Measurements from ENCODE around the gene TMEM245. TPM values are rescaled to one million over a fixed set of nuclear protein-coding genes. Genes with fewer than 3 reads are reported as not detected.
A peak's percentile ranks its signal among the peaks of the same experiment; 100 is the strongest.

TMEM245 gene
- total and polyA plus RNA-seq, 2 of the 13 experiments (the other 11 are each of a cell fraction or from before 2014, with no cell fraction given): 53.5 to 55.4 TPM

DNA sequence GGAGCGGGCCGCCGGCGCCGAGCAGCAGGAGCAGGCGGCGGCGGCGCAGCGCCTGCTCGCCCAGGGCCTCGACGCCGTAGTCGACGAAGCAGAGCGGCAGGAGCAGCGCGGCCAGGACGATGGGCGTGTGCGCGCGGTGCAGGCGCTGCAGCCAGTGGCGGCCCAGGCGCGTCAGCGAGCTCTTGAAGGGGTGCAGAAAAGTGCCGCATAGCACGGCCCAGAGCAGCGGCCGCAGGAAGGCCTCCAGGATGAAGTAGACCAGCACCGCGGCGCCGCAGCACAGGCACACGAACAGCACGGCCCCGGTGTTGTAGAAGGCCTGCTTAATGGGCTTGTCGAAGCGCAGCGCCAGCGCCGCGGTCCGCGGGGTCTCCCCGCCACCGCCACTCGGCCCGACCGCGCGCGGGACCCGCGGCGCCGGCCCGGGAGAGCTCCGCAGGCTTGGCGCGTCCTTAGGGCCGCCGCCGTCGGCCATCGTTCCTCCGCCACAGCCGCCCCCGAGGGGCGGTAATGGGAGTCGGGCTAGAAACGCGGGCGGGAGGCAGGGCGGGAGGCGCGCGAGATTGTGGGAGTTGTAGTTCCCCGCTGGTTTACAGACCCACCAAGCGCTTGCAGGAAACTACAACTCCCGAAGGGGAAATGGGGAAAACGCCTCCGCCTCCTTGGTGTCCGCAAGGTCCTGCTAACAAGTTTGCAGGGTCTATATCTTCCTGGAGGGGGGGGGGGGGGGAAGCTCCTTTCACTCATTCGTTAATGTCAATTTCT is at the start of gene TMEM245 (continued):
- TF ChIP-seq ZNF10 (CRISPR knock-in tag; IDR thresholded peaks at IDR 0.05; ENCODE audit: borderline replicate concordance, low read depth): no peak
- no peak for TF ChIP-seq GTF3A (CRISPR knock-in tag; conservative IDR thresholded peaks at IDR 0.05)
- TF ChIP-seq HOXA7 (CRISPR knock-in tag; IDR thresholded peaks at IDR 0.05): no peak
- TF ChIP-seq HNRNPLL (IDR thresholded peaks at IDR 0.05; ENCODE audit: low read depth, low read length, poor library complexity, severe bottlenecking): peak; percentile 58
- TF ChIP-seq, protein P1, sequence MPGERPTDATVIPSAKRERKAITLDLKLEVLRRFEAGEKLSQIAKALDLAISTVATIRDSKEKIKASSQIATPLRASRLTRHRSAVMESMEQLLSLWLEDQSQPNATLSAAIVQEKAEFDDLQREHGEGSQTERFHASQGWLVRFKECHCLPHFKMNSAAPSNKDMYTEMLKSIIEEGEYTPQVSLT (CRISPR knock-in tag; IDR thresholded peaks at IDR 0.05; ENCODE audit: borderline replicate concordance, low read depth): no peak
- no peak for TF ChIP-seq PRPF4 (IDR thresholded peaks at IDR 0.05; ENCODE audit: low read depth, low read length, poor library complexity, severe bottlenecking)
- no peak for TF ChIP-seq ZNF83 (CRISPR knock-in tag; IDR thresholded peaks at IDR 0.05; ENCODE audit: borderline replicate concordance)
- no peak for TF ChIP-seq NR2F1 (CRISPR knock-in tag; IDR thresholded peaks at IDR 0.05)
- TF ChIP-seq, protein P2, sequence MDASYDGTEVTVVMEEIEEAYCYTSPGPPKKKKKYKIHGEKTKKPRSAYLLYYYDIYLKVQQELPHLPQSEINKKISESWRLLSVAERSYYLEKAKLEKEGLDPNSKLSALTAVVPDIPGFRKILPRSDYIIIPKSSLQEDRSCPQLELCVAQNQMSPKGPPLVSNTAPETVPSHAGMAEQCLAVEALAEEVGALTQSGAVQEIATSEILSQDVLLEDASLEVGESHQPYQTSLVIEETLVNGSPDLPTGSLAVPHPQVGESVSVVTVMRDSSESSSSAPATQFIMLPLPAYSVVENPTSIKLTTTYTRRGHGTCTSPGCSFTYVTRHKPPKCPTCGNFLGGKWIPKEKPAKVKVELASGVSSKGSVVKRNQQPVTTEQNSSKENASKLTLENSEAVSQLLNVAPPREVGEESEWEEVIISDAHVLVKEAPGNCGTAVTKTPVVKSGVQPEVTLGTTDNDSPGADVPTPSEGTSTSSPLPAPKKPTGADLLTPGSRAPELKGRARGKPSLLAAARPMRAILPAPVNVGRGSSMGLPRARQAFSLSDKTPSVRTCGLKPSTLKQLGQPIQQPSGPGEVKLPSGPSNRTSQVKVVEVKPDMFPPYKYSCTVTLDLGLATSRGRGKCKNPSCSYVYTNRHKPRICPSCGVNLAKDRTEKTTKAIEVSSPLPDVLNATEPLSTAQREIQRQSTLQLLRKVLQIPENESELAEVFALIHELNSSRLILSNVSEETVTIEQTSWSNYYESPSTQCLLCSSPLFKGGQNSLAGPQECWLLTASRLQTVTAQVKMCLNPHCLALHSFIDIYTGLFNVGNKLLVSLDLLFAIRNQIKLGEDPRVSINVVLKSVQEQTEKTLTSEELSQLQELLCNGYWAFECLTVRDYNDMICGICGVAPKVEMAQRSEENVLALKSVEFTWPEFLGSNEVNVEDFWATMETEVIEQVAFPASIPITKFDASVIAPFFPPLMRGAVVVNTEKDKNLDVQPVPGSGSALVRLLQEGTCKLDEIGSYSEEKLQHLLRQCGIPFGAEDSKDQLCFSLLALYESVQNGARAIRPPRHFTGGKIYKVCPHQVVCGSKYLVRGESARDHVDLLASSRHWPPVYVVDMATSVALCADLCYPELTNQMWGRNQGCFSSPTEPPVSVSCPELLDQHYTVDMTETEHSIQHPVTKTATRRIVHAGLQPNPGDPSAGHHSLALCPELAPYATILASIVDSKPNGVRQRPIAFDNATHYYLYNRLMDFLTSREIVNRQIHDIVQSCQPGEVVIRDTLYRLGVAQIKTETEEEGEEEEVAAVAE (CRISPR knock-in tag; IDR thresholded peaks at IDR 0.05; ENCODE audit: borderline replicate concordance): peak; percentile 69; the same call in 1 of the 2 replicates
- no peak for TF ChIP-seq KLF9 (CRISPR knock-in tag; IDR thresholded peaks at IDR 0.05; ENCODE audit: low read depth)
- peak; percentile 37; the same call in 1 of the 2 replicates for TF ChIP-seq NFIC (IDR thresholded peaks at IDR 0.05; ENCODE audit: low read length)
- no peak for TF ChIP-seq PHF21A (CRISPR knock-in tag; IDR thresholded peaks at IDR 0.05)
- TF ChIP-seq ZNF766 (CRISPR knock-in tag; IDR thresholded peaks at IDR 0.05; ENCODE audit: borderline replicate concordance): 0 out of 2 replicates have a peak, but pooled peaks have one; percentile 65
- no peak for TF ChIP-seq ZNF557 (CRISPR knock-in tag; IDR thresholded peaks at IDR 0.05)
- TF ChIP-seq FOXM1 (CRISPR knock-in tag; IDR thresholded peaks at IDR 0.05): no peak
- no peak for TF ChIP-seq ZBTB3 (CRISPR knock-in tag; IDR thresholded peaks at IDR 0.05; ENCODE audit: borderline replicate concordance, low read depth)
- TF ChIP-seq ZNF432 (CRISPR knock-in tag; IDR thresholded peaks at IDR 0.05; ENCODE audit: borderline replicate concordance): no peak
- no peak for TF ChIP-seq TGIF2 (CRISPR knock-in tag; IDR thresholded peaks at IDR 0.05)
- no peak for TF ChIP-seq ZNF562 (CRISPR knock-in tag; IDR thresholded peaks at IDR 0.05; ENCODE audit: borderline replicate concordance)
- peak; percentile 73; the same call in 1 of the 2 replicates for TF ChIP-seq KMT2B (CRISPR knock-in tag; IDR thresholded peaks at IDR 0.05)
- no peak for TF ChIP-seq ZNF138 (CRISPR knock-in tag; IDR thresholded peaks at IDR 0.05; ENCODE audit: low read depth)
- no peak for TF ChIP-seq RAD51 (IDR thresholded peaks at IDR 0.05; ENCODE audit: borderline replicate concordance)
- TF ChIP-seq, protein P3, sequence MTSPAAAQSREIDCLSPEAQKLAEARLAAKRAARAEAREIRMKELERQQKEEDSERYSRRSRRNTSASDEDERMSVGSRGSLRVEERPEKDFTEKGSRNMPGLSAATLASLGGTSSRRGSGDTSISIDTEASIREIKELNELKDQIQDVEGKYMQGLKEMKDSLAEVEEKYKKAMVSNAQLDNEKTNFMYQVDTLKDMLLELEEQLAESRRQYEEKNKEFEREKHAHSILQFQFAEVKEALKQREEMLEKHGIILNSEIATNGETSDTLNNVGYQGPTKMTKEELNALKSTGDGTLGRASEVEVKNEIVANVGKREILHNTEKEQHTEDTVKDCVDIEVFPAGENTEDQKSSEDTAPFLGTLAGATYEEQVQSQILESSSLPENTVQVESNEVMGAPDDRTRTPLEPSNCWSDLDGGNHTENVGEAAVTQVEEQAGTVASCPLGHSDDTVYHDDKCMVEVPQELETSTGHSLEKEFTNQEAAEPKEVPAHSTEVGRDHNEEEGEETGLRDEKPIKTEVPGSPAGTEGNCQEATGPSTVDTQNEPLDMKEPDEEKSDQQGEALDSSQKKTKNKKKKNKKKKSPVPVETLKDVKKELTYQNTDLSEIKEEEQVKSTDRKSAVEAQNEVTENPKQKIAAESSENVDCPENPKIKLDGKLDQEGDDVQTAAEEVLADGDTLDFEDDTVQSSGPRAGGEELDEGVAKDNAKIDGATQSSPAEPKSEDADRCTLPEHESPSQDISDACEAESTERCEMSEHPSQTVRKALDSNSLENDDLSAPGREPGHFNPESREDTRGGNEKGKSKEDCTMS (CRISPR knock-in tag; conservative IDR thresholded peaks at IDR 0.05): no peak

Data from HepG2 (cell line).